Measurements from ENCODE around the gene TIMMDC1.

DNA sequence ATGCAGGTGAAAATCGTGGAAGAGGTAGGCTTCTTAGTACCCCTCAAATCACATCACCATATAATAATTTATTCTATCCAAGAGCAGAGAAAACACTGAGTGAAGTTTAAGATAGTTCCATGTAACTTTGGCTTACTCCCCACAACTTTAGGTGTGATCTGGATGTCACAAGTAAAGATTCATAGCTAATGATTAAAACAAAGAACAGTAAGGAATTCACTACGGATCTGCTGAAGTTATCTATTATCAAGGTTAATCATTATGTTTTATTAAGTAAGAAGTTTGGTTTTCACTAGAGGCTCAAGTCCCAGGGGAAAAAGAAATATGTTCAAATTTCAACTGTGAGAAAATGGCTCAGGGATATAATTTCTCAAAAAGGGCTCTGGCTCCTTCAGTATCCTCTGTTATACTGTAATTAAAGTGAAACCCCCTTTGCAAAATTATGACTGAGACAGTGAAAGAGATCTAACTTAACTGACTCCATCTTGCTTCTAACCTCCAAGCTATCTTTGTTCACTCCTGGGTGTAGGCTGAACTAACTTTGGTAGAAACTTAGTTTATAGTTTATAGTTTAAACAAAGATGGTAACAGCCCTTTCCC, 43.9 kb downstream of the TIMMDC1 start:
- TF ChIP-seq, protein P1, sequence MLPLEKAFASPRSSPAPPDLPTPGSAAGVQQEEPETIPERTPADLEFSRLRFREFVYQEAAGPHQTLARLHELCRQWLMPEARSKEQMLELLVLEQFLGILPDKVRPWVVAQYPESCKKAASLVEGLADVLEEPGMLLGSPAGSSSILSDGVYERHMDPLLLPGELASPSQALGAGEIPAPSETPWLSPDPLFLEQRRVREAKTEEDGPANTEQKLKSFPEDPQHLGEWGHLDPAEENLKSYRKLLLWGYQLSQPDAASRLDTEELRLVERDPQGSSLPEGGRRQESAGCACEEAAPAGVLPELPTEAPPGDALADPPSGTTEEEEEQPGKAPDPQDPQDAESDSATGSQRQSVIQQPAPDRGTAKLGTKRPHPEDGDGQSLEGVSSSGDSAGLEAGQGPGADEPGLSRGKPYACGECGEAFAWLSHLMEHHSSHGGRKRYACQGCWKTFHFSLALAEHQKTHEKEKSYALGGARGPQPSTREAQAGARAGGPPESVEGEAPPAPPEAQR (tag by site-specific recombination; IDR thresholded peaks at IDR 0.05): no peak
- TF ChIP-seq, protein P2, sequence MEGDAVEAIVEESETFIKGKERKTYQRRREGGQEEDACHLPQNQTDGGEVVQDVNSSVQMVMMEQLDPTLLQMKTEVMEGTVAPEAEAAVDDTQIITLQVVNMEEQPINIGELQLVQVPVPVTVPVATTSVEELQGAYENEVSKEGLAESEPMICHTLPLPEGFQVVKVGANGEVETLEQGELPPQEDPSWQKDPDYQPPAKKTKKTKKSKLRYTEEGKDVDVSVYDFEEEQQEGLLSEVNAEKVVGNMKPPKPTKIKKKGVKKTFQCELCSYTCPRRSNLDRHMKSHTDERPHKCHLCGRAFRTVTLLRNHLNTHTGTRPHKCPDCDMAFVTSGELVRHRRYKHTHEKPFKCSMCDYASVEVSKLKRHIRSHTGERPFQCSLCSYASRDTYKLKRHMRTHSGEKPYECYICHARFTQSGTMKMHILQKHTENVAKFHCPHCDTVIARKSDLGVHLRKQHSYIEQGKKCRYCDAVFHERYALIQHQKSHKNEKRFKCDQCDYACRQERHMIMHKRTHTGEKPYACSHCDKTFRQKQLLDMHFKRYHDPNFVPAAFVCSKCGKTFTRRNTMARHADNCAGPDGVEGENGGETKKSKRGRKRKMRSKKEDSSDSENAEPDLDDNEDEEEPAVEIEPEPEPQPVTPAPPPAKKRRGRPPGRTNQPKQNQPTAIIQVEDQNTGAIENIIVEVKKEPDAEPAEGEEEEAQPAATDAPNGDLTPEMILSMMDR (tag by site-specific recombination; IDR thresholded peaks at IDR 0.05): no peak
- no peak for TF ChIP-seq ZNF140 (tag by site-specific recombination; IDR thresholded peaks at IDR 0.05)
- TF ChIP-seq ZNF350 (tag by site-specific recombination; IDR thresholded peaks at IDR 0.05): no peak
- TF ChIP-seq AEBP2 (tag by site-specific recombination; IDR thresholded peaks at IDR 0.05; ENCODE audit: borderline replicate concordance): no peak
- TF ChIP-seq ZNF274 (IDR thresholded peaks at IDR 0.05; ENCODE audit: low read length): no peak
- TF ChIP-seq ZNF274 (tag by site-specific recombination; IDR thresholded peaks at IDR 0.05; ENCODE audit: borderline replicate concordance): no peak
- no peak for TF ChIP-seq FEZF1 (tag by site-specific recombination; IDR thresholded peaks at IDR 0.05)
- no peak for TF ChIP-seq ZNF776 (tag by site-specific recombination; IDR thresholded peaks at IDR 0.05; ENCODE audit: borderline replicate concordance)
- no peak for TF ChIP-seq TCF7L2 (IDR thresholded peaks at IDR 0.05; ENCODE audit: borderline replicate concordance, low read depth, low read length)
- TF ChIP-seq ZNF660 (tag by site-specific recombination; IDR thresholded peaks at IDR 0.05): no peak
- TF ChIP-seq, protein P3, sequence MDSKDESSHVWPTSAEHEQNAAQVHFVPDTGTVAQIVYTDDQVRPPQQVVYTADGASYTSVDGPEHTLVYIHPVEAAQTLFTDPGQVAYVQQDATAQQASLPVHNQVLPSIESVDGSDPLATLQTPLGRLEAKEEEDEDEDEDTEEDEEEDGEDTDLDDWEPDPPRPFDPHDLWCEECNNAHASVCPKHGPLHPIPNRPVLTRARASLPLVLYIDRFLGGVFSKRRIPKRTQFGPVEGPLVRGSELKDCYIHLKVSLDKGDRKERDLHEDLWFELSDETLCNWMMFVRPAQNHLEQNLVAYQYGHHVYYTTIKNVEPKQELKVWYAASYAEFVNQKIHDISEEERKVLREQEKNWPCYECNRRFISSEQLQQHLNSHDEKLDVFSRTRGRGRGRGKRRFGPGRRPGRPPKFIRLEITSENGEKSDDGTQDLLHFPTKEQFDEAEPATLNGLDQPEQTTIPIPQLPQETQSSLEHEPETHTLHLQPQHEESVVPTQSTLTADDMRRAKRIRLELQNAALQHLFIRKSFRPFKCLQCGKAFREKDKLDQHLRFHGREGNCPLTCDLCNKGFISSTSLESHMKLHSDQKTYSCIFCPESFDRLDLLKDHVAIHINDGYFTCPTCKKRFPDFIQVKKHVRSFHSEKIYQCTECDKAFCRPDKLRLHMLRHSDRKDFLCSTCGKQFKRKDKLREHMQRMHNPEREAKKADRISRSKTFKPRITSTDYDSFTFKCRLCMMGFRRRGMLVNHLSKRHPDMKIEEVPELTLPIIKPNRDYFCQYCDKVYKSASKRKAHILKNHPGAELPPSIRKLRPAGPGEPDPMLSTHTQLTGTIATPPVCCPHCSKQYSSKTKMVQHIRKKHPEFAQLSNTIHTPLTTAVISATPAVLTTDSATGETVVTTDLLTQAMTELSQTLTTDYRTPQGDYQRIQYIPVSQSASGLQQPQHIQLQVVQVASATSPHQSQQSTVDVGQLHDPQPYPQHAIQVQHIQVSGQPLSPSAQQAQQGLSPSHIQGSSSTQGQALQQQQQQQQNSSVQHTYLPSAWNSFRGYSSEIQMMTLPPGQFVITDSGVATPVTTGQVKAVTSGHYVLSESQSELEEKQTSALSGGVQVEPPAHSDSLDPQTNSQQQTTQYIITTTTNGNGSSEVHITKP (tag by site-specific recombination; IDR thresholded peaks at IDR 0.05): no peak
